Endodermal cell (in vitro differentiated cells): ENCODE results near the gene ABLIM1. TPM values are rescaled to one million over a fixed set of nuclear protein-coding genes. Genes with fewer than 3 reads are reported as not detected.

ENCODE experiments used
- DNase-seq: peaks from one replicate; pipeline ENCODE4 v3.0.0-alpha.2; 2017
- H3K27ac ChIP-seq: 2 replicates; pipeline ENCODE4 v1.5.1; 2013; ENCODE audit warnings: mild to moderate bottlenecking, low read depth, low read length, moderate library complexity
- H3K27me3 ChIP-seq: 2 replicates; pipeline ENCODE4 v1.6.1; 2013; ENCODE audit warnings: mild to moderate bottlenecking, low read length, moderate library complexity; ENCODE audit not compliant: insufficient read depth, control insufficient read depth, poor library complexity, severe bottlenecking
- H3K36me3 ChIP-seq: 2 replicates; pipeline ENCODE4 v1.7.0; 2013; ENCODE audit warnings: mild to moderate bottlenecking, low read length, moderate library complexity; ENCODE audit not compliant: control insufficient read depth, insufficient read depth
- H3K4me1 ChIP-seq: one replicate; pipeline ENCODE4 v1.7.0; 2013; ENCODE audit warnings: low read length; ENCODE audit not compliant: control insufficient read depth, insufficient read depth
- H3K4me3 ChIP-seq: 2 replicates; pipeline ENCODE4 v1.5.1; 2013; ENCODE audit warnings: mild to moderate bottlenecking, low read length, moderate library complexity
- H3K9ac ChIP-seq: 2 replicates; pipeline ENCODE4 v1.6.1; 2013; ENCODE audit warnings: mild to moderate bottlenecking, low read length, moderate library complexity; ENCODE audit not compliant: poor library complexity, severe bottlenecking; ENCODE audit errors: extremely low read depth
- H3K9me3 ChIP-seq: 2 replicates; pipeline ENCODE4 v1.6.1; 2013; ENCODE audit warnings: mild to moderate bottlenecking, low read length, moderate library complexity; ENCODE audit not compliant: control insufficient read depth
- H3K27ac Mint-ChIP-seq: 2 replicates; pipeline ENCODE4 v1.8.0; 2020; ENCODE audit warnings: mixed read lengths
- H3K27me3 Mint-ChIP-seq: 2 replicates; pipeline ENCODE4 v1.8.0; 2021; ENCODE audit warnings: mild to moderate bottlenecking, mixed read lengths; ENCODE audit not compliant: insufficient read depth
- H3K36me3 Mint-ChIP-seq: 2 replicates; pipeline ENCODE4 v1.8.0; 2020; ENCODE audit warnings: low read depth, mixed read lengths
- H3K4me1 Mint-ChIP-seq: 2 replicates; pipeline ENCODE4 v1.8.0; 2020; ENCODE audit warnings: mixed read lengths
- H3K4me3 Mint-ChIP-seq: 2 replicates; pipeline ENCODE4 v1.8.0; 2020; ENCODE audit warnings: mild to moderate bottlenecking, moderate library complexity, mixed read lengths
- H3K9me3 Mint-ChIP-seq: 2 replicates; pipeline ENCODE4 v1.8.0; 2020; ENCODE audit warnings: mild to moderate bottlenecking, mixed read lengths
- CTCF ChIP-seq: fragments of 200-600 bp; sonication (generic); conservative IDR thresholded peaks from 2 replicates; pipeline ENCODE4 v1.5.0; 2021; ENCODE audit warnings: antibody characterized with exemption, mild to moderate bottlenecking
- WGBS, 2 experiments: methylation state at CpG; one replicate each; pipeline versions ENCODE4 v1.1.5 to v1.1.7; 2013; ENCODE audit warnings: missing lambda C conversion rate in 2 of 2, mixed read lengths in 1 of 2; ENCODE audit not compliant: insufficient coverage in 1 of 2, insufficient read length in 1 of 2; 5-methylcytosine and 5-hydroxymethylcytosine counted together
- total RNA-seq, 2 donors: library from RNA; stranded (reverse); fragmentation: NEBNext Ultra II Directional in 1 of 2; extraction: Animal tissue kit (Norgen Biotek cat#: 25700) in 1 of 2; gene quantifications; 2 replicates in 1 of 2; 3 replicates in 1 of 2; pipeline ENCODE4 v1.2.1, GENCODE V29; 2021

Gene ABLIM1
- total RNA-seq, 2 donors from 2014 or later = 39.3 to 49.3 TPM

- H3K4me3 Mint-ChIP-seq = no peak overlapping the region
- Histone ChIP-seq H3K27me3 (no peaks in the 10 kb centered on the region), H3K9ac (no peak overlapping the region), H3K4me1 (peaks cover 5% of the 10 kb centered on the region), H3K4me3 (no peak overlapping the region), H3K9me3 (peaks cover 9% of the 10 kb centered on the region), H3K36me3 (no peaks in the 10 kb centered on the region), H3K27ac (no peak overlapping the region)
- H3K4me1 Mint-ChIP-seq = peaks cover 2% of the 10 kb centered on the region
- no peak for TF ChIP-seq CTCF
- no peak for DNase-seq
- no peaks in the 10 kb centered on the region for H3K27me3 Mint-ChIP-seq
- peaks cover 18% of the 10 kb centered on the region for H3K9me3 Mint-ChIP-seq
- H3K36me3 Mint-ChIP-seq = peaks cover 4% of the 10 kb centered on the region
- no peak overlapping the region for H3K27ac Mint-ChIP-seq
- WGBS, 2 experiments = 84 to 86% methylated on average over 1 of the region's 1 CpG
Observed at GRCh38 chr10:114553436-114553835, 104.6 kb downstream of the ABLIM1 start.

- no peaks in the 10 kb centered on the region for H3K36me3 Mint-ChIP-seq
- Histone ChIP-seq H3K27ac (no peak overlapping the region), H3K9me3 (no peaks in the 10 kb centered on the region), H3K27me3 (no peaks in the 10 kb centered on the region), H3K9ac (no peak overlapping the region), H3K36me3 (no peaks in the 10 kb centered on the region), H3K4me3 (no peak overlapping the region), H3K4me1 (peaks cover 5% of the 10 kb centered on the region)
- peaks cover 6% of the 10 kb centered on the region for H3K9me3 Mint-ChIP-seq
- H3K27me3 Mint-ChIP-seq = no peaks in the 10 kb centered on the region
- WGBS, 2 experiments = 91 to 100% methylated on average over 2 to 5 of the region's 5 CpGs
- peaks cover 11% of the 10 kb centered on the region for H3K4me1 Mint-ChIP-seq
- H3K4me3 Mint-ChIP-seq = no peak overlapping the region
- DNase-seq = no peak
- no peak for TF ChIP-seq CTCF
- H3K27ac Mint-ChIP-seq = no peak overlapping the region
Observed at GRCh38 chr10:114552050-114552449, 106.0 kb downstream of the ABLIM1 start.

GRCh38 chr10:114551636-114551972, 106.5 kb downstream of the ABLIM1 start:
- no peak overlapping the region for H3K9ac ChIP-seq
- 91 to 95% methylated on average over 2 to 3 of the region's 3 CpGs for WGBS, 2 experiments
- H3K4me1 Mint-ChIP-seq = peaks cover 11% of the 10 kb centered on the region
- no peaks in the 10 kb centered on the region for H3K36me3 Mint-ChIP-seq
- no peak overlapping the region for H3K4me3 Mint-ChIP-seq
- H3K27ac Mint-ChIP-seq = no peak overlapping the region
- no peaks in the 10 kb centered on the region for H3K36me3 ChIP-seq
- H3K9me3 ChIP-seq = no peaks in the 10 kb centered on the region
- no peak for DNase-seq
- H3K27ac ChIP-seq = no peak overlapping the region
- no peak overlapping the region for H3K4me3 ChIP-seq
- peaks cover 5% of the 10 kb centered on the region for H3K4me1 ChIP-seq
- H3K27me3 Mint-ChIP-seq = no peaks in the 10 kb centered on the region
- TF ChIP-seq CTCF = no peak
- H3K9me3 Mint-ChIP-seq = peaks cover 2% of the 10 kb centered on the region
- no peaks in the 10 kb centered on the region for H3K27me3 ChIP-seq
